GM10248 (cell line): Measurements from ENCODE around the gene USP33.
"Not testable (repeated sequence)": the region's sequence is repeated elsewhere in the genome, so short reads cannot be mapped to it uniquely, and the experiment has no call there.

Experiments
- CTCF ChIA-PET: fragments of 300-600 bp; sonication (Branson Sonifier 250); formaldehyde crosslinking; extraction: SDS; loops from one replicate; lab custom pipeline; 2021; ENCODE audit warnings: antibody characterized with exemption; lab: Yijun Ruan, JAX
- POLR2A ChIA-PET: fragments of 350-650 bp; sonication (Branson Sonifier 250); formaldehyde crosslinking; extraction: SDS; loops from one replicate; lab custom pipeline; 2020; ENCODE audit warnings: antibody characterized with exemption; lab: Yijun Ruan, JAX
- DNase-seq: peaks from one replicate; pipeline ENCODE4 v3.0.0; 2012; ENCODE audit errors: extremely low spot score
- CTCF ChIP-seq: IDR thresholded peaks from 2 replicates; pipeline ENCODE4 v1.5.1; 2012; ENCODE audit warnings: mild to moderate bottlenecking, low read depth; ENCODE audit errors: extremely low read depth, missing control alignments, control extremely low read depth

Gene USP33

GRCh38 chr1:77686796-77687518 is 72.7 kb downstream of the USP33 start:
- ChIA-PET CTCF (interaction anchor here (1.1 to 1.4 kb wide), 2 partner anchors 22 to 428 kb away, joined by 3 to 4 read pairs; no protein-coding TSS in a partner anchor), POLR2A (no interaction called here)
- no peak for TF ChIP-seq CTCF
- no peak for DNase-seq

DNA sequence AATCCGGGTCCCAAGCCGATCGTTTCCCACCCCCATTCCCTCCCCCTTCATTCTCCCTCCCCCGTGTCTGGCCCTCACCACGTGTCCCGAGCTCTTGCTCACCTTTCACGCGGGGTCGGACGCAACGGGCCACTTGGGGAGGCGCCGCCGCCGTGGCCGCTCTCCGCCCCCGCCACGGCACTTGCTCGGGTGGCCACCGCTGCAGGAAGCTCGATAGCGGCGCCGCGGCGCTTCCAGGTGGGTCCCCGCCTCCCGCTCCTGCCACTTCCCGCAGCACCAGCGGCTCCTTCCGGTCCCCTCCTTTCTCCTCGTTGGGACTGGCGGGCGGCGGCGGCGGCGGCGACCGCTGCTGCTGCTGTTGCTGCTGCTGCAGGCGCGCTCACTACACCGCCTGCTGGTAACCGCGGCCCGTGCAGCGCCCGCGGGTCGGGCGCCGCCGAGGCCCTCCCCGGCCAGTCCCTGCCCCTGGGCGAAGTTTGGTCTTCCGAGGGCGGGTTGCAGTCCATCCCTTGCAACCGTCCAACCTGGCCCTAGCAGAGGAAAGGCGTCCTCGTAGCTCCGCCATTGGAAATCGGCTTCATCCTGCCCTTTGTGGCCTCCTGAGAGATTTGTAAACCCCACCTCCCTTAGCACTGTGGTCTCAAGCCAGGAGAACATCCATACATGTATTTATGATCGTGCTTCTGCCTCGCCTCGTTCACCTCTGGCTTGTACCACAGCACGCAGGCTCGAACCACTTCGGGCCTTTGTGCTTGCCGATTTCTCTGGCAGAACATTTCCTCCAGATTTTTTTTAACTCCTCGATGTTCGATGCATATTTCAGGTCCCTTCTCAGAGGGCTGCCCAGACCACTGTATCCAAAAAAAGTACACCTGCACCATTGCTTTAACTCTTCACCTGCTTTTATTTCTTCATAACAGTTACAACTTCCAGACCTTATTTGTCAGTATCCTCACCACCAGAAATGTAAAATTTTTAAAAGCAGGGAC is 76.2 kb downstream of the USP33 start:
- ChIA-PET POLR2A (interaction anchor here (0.8 to 1.2 kb wide), 3 partner anchors 295 to 1897 kb away, joined by 5 to 15 read pairs (median 7); partner anchors contain the start of genes DNAJB4 and FUBP1), CTCF (interaction anchor here (0.6 to 3.2 kb wide), 18 partner anchors 8 to 238 kb away, joined by 3 to 15 read pairs (median 3); no protein-coding TSS in a partner anchor)

GRCh38 chr1:77682460-77683159 is 77.0 kb downstream of the USP33 start, which contains the start of gene ZZZ3:
TSS of gene ZZZ3 (minus strand) at chr1:77682658. CDS start at chr1:77633354, 49,304 bp downstream.
- no peak for TF ChIP-seq CTCF
- CTCF ChIA-PET: interaction anchor here (0.7 to 3.2 kb wide), 10 partner anchors 9 to 97 kb away, joined by 3 to 15 read pairs (median 4); no protein-coding TSS in a partner anchor
- DNase-seq: peak; percentile 87
- POLR2A ChIA-PET: interaction anchor here (0.8 to 1.2 kb wide), 3 partner anchors 296 to 1896 kb away, joined by 5 to 15 read pairs (median 7); partner anchors contain the start of genes DNAJB4 and FUBP1

More for the DNA sequence above, 76.2 kb downstream of the USP33 start:
- peak; percentile 87 for DNase-seq
- peak; percentile 89 for TF ChIP-seq CTCF

- POLR2A ChIA-PET: no interaction called here
- no peak for TF ChIP-seq CTCF
- no peak for DNase-seq
- CTCF ChIA-PET: interaction anchor here (1.3 kb wide), 1 partner anchor 11 kb away, joined by 3 read pairs; no protein-coding TSS in a partner anchor
Observed at GRCh38 chr1:77680173-77680572, 79.5 kb downstream of the USP33 start.

DNA sequence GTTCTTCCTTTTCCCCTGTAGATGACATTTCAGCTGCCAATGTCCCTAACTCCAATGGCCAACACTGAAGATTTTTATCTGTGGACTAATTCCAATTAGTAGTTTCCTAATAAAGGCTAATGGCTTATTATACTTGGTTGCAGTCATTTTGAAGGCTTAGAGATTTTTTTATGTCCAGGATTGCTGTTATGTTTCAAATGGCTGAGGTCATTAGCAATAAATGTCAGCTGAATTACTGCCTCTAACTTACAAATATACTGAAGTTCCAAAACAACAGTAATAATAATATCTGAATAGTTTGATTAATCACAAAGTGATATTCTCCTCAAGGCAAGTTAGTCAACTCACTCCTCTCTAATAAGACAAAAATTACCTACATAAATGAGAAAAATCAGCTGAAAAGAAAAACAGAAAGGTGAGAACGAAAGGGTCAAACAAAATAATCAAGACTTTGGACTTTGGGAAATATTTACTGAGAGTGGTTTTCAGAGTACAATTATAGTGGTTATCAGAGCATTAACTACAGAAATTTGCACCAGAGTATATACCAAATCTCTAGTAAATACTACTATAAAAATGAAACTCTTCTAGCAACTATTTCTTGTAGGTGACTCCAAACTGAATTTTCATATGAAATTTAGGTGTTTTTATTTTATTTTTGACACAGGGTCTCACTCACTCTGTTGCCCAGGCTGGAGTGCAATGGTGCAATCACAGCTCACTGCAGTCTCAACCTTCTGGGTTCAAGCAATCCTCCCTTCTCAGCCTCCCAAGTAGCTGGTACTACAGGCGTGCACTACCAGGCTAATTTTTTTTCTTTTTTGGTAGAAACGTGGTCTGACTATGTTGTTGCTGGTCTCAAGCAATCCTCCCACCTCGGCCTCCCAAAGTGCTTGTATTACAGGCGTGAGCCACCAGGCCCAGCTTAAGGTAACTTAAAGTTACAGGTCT is 80.7 kb downstream of the USP33 start:
- no peak for TF ChIP-seq CTCF
- DNase-seq: no peak
- ChIA-PET POLR2A (interaction anchor here (1.1 kb wide), 1 partner anchor 37 kb away, joined by 4 read pairs; no protein-coding TSS in a partner anchor), CTCF (interaction anchor here (1.0 kb wide), 1 partner anchor 10 kb away, joined by 3 read pairs; no protein-coding TSS in a partner anchor)

DNA sequence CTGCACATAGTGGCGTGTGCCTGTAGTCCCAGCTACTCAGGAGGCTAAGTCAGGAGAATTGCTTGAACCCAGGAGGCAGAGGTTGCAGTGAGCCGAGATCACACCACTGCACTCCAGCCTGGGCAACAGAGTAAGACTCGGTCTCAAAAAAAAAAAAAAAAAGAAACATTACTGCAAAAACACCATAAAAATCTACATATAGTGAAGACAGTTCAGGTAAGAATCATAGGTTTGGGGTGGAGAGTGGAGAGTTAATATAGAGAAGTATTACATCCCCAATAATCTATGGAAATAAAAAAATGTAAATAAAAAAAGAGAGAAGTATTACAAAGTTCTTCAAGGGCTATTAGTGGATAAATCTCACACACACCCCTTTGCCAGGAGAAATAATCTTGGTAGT is 84.8 kb downstream of the USP33 start:
- CTCF ChIA-PET: interaction anchor here (3.3 kb wide), 1 partner anchor 8 kb away, joined by 15 read pairs; the partner anchor contains the start of gene ZZZ3
- POLR2A ChIA-PET, DNase-seq: not testable (repeated sequence)
